ENCODE measurements around the gene GRK7.

Gene GRK7

GRCh38 chr3:141763088-141763750 lies at the start of gene GRK7:
Gene GRK7, plus strand, starts transcription at chr3:141763408. Its CDS starts 14,877 bp downstream, at chr3:141778285.
- DNase-seq: no peak

DNA sequence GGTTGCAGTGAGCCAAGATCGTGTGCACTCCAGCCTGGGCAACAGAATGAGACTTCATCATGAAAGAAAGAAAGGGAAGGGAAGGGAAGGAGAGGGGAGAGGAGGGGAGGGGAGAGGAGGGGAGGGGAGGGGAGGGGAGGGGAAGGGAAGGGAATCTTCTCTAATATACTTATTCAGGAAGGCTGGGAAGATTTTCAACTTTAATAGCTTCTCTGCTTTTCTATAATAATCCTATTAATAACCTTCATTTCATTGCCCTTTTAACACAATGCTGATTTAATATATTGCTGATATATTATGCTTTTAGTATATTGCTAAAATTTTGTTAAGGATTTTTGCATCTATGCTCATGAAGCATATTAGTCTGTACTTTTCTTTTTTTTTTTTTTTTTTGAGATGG lies 48.5 kb upstream of the GRK7 start:
- no peak for DNase-seq

DNA sequence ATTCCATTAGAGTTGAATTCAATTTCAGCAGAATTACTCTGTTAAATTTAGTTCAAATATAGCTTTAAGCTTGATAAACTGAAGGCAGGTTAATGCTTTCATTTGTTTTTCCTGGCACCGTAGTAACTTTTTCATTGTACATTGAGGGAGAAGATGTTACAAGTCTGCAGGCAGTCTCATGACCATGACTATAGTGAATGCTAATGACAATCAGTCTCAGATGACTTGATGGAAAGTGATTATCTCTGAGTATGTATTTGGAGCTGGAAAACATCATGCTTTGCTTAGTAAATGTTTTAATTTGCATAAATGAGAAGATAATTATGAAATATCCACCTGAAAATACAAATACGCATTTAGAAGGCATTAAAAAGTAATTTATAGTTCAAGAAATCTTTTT lies 41.1 kb upstream of the GRK7 start:
- no peak for DNase-seq

DNA sequence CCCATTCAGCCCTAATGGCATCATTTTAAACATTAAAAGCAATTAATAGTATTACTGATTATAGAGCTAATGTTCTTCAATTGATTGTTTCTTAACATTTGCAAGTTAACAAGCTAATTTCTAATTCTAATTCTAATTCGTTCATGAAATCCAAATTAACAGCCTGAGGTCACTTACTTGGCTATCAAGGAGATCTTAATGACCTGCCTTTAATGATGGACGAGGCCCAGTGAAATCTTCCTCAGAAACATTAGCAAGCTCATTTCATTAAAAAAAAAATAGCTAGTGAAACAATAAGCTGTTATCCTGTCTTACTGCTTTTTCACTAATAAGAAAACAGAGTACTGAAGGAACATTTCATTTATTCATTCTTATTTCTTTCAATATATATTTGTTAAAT lies 40.6 kb upstream of the GRK7 start:
- DNase-seq: no peak

GRCh38 chr3:141723255-141723654 lies 40.0 kb upstream of the GRK7 start:
- DNase-seq: no peak

DNA sequence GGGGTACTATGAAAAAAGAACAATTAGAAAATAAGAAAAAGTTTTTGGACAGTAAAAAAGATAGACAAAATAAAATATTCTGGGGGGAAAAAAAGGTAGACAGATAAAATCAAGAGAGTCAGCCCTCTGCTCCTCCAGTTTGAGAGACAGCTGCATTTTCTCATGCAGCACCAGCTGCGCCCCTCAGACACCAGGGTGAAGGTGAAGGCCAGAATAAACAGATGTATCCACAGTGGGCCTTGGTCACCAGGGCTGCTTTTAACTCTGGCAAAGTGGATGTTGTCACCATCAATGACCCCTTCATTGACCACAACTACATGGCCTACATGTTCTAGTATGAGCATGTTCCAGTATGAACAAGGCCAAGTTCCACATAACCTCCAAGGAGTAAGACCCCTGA lies 39.0 kb upstream of the GRK7 start:
- no peak for DNase-seq

- no peak for DNase-seq
These were observed 38.2 kb upstream of the GRK7 start for GRCh38 chr3:141725036-141725435.

DNA sequence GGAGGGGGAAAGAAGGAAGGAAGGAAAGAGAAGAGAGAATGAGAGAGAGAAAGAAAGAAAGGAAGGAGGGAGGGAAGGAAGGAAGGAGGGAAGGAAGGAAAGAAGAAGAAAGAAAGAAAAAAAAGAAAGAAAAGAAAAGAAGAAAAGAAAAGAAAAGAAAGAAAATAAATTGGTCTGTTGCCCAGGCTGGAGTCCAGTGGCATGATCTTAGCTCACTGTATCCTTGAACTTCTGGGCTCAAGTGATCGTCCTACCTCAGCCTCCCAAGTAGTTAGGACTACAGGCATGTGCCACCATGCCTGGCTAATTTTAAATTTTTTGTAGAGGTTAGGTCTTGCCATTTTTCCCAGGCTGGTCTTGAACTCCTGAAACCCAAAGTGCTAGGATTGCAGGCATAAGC lies 36.7 kb upstream of the GRK7 start:
- no peak for DNase-seq

DNA sequence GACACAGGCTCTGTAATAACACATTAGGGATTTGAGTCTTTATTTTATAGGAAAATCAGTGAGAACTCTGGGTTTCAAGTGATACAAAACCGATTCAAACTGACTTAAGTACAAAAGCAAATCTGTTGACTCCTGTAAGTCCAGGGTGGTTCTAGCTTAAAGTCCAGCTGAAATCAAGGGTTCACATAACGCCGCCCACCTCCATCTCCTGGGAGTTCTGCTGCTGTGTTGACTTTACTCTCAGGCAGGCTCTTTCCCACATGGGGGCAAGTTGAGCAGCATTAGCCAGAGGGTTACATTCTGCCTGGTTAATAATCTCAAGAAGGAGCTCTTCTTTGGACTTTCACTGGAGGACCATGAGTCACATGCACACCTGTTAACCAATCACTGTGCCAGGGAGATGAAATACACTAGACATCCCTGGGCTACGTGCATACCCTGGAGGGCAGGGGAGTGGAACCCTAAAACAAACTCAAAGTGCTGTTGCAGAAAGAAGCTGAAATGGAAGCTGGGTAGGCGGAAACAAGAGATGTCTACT lies 34.8 kb upstream of the GRK7 start:
- no peak for DNase-seq

DNA sequence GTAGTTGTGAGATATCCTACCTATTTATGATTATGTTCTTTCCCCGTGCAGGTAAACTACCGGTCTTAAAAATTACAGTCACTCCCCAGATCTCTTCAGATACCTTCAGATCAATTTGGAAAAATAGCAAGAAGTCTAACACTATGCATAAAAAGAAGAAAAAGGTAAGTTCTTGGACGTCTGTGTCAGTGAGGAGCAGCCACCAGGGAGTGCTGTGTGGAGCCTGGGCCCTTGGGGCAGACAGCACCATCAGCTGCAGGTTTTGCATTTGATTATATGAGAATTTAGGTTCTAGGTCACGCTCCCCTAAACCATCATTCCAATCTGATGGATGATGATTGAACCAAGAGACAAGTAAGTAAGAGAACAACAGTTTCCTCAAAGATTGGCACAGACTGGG lies 34.0 kb upstream of the GRK7 start:
- DNase-seq: no peak

DNA sequence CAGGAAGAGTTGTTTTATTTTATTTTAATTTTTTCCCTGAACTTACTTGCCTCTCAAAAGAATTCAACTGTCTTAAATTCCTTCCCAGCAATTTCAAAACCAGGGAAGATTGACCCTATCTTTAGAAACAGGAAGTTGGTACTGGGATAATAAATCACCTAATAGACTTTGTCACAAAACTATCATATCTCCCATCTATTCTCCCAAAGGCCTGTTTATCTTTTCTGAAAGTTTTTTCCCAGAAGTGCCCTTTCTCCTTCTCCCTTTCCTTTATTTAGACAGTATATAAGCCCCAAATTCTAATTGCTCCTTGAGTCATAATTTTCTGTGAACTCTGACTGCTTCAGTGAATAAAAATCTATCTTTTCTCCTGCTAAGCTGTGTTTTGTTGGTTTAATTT lies 28.0 kb upstream of the GRK7 start:
- DNase-seq: no peak

- no peak for DNase-seq
These were observed 27.3 kb upstream of the GRK7 start for GRCh38 chr3:141735770-141736465.

- no peak for DNase-seq
These were observed 26.1 kb upstream of the GRK7 start for GRCh38 chr3:141737093-141737492.

DNA sequence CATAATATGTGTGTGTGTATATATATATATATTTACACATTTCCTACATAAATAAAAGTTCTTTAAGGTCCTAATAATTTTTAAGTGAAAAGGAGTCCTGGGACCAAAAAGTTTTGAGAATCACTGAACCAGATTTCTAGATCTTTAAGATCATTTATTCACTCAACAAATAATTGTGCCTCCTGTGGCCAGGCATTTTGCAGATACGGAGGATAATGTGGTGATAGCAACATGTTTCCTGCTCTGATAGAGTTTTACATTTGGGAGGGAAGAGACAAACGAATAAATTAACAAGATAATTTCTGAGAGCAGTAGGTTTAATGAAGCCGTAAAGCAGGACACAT lies 25.6 kb upstream of the GRK7 start:
- DNase-seq: no peak

DNA sequence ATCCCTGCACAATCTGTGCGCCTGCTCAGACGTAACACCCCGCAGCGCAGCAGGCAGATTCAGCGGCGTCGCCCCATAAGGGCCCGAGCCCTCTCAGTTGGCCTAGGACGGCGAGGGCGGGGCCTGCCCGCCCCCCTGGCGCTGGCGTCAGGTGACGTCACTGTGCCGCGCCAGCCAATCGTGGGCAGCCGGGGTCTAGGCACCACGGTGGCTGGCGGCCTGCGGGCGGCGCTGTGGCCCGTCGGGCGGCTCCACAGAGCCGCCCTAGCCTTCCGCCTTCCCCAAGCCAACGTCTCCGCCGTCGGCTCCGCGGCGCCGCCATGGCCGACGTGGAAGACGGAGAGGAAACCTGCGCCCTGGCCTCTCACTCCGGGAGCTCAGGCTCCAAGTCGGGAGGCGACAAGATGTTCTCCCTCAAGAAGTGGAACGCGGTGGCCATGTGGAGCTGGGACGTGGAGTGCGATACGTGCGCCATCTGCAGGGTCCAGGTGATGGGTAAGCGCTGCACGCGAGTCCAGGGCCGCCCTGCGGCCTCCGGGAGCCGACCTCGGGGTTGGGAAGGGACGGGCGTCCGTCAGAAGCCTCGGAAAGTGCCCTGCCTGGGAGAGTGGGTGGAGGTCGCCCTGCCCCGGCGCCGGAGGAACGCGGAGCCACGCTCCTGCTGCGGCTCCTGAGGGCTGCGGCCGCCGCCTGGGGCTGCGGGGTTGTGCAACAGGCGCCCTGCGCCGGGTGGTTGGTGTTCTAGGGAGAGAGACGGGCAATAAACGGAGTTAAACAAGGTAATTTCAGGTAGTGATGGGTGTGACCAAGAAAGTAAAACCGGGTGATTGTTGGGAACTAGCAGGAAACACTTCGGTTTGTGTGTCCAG lies 25.0 kb upstream of the GRK7 start, which contains the start of gene RNF7:
RNF7 (plus strand) TSS at position 277 of the 869 bp plus-strand sequence; CDS start at position 321, 44 bp downstream.
- DNase-seq: peak; percentile 70 to 97 (median 91)

DNA sequence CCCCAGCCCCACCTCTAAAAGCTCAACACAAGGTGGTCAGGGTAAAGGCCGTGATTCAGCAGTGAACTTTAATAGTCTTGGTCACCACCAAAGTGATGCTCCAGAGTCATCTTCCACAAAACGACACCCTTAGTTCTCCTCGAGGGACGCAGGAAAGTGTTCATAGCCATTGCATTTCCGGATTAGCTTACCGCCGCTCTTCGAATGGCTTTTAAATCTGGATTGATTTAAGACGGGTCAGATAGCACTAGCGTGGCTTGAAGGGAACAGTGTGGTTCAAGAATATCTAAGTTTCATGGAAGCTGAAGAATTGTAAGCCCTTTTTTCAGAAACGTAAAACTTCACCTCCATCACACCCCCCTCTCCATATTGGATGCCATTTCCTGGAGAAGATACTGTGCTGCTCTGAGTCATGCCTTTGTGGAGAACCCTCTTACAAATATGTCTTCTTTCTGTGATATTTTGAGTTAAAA lies 24.3 kb upstream of the GRK7 start:
- peak in 4 of 51 donors; percentile 32 to 76 (median 45) for DNase-seq

DNA sequence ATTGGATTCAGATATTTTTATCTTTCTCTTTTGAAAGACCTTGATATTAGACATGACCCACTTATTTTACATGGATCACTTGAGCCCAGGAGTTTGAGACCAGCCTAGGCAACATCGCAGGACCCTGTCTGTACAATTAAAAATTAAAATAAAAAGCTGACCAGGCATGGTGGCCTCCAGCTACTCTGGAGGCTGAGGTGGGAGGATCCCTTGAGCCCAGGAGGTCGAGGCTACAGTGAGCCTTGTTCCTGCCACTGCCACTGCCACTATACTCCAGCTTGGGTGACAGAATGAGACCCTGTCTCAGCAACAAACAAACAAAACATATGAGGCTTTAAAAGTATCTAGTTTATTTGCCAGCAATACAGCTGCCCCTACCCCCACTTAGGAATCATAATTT lies 23.5 kb upstream of the GRK7 start:
- DNase-seq: no peak

- no peak for DNase-seq
These were observed 22.9 kb upstream of the GRK7 start for GRCh38 chr3:141740349-141740748.

DNA sequence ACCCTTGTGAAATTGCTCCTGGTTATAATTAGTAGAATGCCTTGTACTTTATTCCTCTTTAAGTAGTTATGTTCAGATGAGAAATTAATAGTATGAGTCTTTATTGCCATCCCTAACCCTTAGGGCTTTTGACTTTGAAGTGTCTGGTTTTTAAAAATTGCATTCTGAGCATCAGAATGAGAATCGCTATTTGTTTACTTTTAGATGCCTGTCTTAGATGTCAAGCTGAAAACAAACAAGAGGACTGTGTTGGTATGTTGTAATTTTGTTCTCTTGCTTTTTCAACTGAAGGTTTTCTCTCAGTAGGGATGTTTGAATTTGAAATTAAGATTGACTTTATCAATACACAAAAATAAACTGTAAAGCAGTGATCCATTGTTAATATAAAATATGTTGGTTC lies 19.9 kb upstream of the GRK7 start:
- no peak for DNase-seq

DNA sequence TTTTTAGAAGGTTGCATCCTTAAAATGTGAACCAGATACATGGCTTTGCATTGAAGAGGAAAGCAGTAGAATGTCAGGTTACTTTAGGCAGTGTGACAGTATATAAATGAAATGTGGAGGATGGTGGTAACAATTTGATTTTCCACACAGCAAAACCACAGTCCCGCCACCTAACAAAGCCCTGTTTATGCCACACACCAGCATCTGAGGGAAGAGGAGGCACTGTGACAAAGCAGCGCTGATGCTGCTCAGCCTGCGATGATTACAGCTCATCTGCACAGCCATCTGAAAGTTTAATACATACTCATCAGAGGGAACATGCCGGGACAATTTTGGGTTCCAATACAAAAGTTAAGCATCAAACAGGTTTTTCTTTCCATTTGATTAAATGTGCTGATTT lies 16.2 kb upstream of the GRK7 start:
- peak in 21 of 51 donors; percentile 3 to 60 (median 18) for DNase-seq

GRCh38 chr3:141753399-141753798 lies 9.8 kb upstream of the GRK7 start:
- DNase-seq: no peak

DNA sequence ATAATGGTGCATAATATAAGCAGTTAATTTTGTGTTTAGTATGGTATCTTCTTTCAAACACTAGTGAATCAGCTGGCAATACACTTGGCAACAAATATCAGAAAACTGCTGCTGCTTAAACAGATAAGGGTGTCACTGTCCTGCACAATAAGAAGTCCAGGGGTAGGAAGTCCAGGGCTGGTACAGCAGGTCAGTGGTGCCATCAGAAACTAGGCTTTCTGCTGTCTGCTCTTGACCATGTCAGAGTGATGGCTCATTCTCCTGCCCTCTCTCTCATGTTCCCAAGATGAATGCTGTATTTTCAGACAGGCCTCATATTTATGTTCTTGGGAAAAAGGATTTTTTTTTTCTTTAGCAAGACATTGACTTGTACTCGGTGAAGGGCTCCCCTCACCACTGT lies 9.2 kb upstream of the GRK7 start:
- DNase-seq: no peak
